GM12891 (cell line): ENCODE data around the gene AHRR.

Source experiments
- DNase-seq: peaks from one replicate; pipeline ENCODE4 v3.0.0; 2011; ENCODE audit warnings: low spot score; ENCODE audit not compliant: insufficient read length
- FAIRE-seq: peaks from 2 replicates; lab custom pipeline; 2011; peaks lifted over from hg19 to GRCh38; lab: Jason Lieb, UNC
- PAX5 ChIP-seq: IDR thresholded peaks from 2 replicates; pipeline ENCODE4 v1.6.1; 2011; ENCODE audit warnings: low read length, moderate library complexity, mild to moderate bottlenecking; ENCODE audit not compliant: insufficient read depth, severe bottlenecking
- POLR2A ChIP-seq: IDR thresholded peaks from 2 replicates; pipeline ENCODE4 v1.6.1; 2011; ENCODE audit warnings: low read depth, low read length, control low read depth
- POLR2AphosphoS5 ChIP-seq: IDR thresholded peaks from 2 replicates; pipeline ENCODE4 v1.6.1; 2011; ENCODE audit warnings: low read depth, low read length, control low read depth
- POU2F2 ChIP-seq: IDR thresholded peaks from 2 replicates; pipeline ENCODE4 v1.6.1; 2011; ENCODE audit warnings: low read depth, mild to moderate bottlenecking, control low read depth, low read length, moderate library complexity
- SPI1 ChIP-seq: IDR thresholded peaks from 2 replicates; pipeline ENCODE4 v1.6.1; 2011; ENCODE audit warnings: low read depth, low read length, control low read depth
- TAF1 ChIP-seq: IDR thresholded peaks from 2 replicates; pipeline ENCODE4 v1.6.1; 2011; ENCODE audit warnings: low read depth, low read length, control low read depth

Gene AHRR

DNA sequence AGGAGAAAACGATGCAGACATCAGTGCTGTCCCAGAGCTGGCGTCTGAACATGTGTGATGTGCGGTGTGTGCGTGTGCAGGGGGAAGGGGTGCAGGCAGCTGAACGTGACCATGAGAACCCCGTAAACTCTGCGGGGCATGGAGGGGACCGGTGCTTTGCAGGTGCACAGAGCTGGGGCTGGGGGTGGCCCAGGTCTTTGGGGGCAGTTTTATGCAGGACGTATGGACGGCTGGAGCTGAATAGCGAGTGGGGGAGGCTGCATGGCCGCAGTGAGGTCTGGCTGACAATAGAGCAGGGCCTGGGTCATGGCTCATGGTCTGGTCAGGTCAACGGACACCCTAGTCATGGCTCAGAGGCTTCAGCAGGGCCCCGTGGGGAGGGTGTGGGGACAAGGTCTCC lies 118.1 kb downstream of the AHRR start:
- FAIRE-seq: no peak
- DNase-seq: no peak
- no peak for TF ChIP-seq PAX5
- no peak for TF ChIP-seq SPI1
- peak; percentile 77 for TF ChIP-seq POLR2AphosphoS5
- no peak for TF ChIP-seq TAF1
- 0 out of 2 replicates have a peak, but pooled peaks have one; percentile 10 for TF ChIP-seq POU2F2
- no peak for TF ChIP-seq POLR2A

DNA sequence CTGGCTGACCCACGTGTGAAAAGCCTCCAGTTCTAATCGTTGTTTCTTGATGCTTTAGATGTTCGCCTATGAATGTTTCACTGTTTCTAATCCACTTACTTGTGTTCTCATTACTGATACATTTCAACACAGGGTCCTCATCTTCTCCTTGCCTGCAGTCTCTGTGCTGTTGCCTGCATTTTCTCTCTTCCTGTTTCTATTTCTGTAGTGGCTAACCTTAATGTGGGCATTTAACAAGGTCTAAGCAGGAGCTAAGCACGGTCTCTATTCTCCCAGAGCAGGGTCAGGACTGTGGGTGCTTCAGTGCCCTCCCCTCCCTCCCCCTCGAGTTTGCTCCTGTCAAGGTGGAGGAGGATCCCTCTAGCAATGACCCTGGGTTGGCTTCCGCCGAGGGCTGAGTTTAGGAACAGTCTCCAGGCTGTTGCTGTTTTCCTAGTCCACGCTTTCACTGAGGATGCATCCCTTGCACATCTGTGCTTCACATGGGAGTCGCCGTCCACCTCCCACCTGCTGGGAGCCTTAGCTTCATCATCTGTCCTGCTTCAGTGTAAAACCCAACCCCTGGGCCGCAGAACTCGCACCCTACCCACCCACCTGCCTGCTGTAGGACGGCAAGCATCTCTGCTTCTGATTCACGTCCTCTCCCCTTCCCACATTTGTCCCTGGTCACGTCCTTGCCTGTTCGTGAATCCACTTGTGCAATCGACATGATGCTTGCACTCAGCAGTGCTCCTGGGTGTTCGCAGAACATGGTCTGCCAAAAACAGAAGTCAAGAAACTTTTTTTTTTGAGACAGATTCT lies 119.1 kb downstream of the AHRR start:
- DNase-seq (no peak), FAIRE-seq (peak; percentile 60)
- TF ChIP-seq SPI1: peak; percentile 74
- no peak for TF ChIP-seq POLR2A

DNA sequence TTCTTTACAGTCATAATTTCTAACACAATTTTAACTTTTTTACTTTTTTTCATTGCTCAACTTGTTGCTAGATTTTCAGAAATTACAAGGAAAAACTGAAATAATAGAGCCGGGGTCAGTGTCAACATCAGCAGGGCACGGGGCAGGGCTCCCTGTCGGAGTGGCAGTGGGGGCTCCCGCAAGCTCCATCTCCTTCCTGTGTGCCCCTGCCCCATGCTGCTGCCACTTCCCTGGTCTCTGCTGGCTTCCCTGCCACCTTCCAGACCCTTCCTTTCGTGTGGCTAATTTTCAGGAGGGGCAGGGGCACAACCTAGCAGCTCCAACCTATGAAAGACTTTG lies 120.5 kb downstream of the AHRR start:
- FAIRE-seq (no peak), DNase-seq (no peak)
- TF ChIP-seq SPI1 (no peak), POLR2AphosphoS5 (no peak), TAF1 (no peak), POU2F2 (no peak), PAX5 (no peak), POLR2A (no peak)

DNA sequence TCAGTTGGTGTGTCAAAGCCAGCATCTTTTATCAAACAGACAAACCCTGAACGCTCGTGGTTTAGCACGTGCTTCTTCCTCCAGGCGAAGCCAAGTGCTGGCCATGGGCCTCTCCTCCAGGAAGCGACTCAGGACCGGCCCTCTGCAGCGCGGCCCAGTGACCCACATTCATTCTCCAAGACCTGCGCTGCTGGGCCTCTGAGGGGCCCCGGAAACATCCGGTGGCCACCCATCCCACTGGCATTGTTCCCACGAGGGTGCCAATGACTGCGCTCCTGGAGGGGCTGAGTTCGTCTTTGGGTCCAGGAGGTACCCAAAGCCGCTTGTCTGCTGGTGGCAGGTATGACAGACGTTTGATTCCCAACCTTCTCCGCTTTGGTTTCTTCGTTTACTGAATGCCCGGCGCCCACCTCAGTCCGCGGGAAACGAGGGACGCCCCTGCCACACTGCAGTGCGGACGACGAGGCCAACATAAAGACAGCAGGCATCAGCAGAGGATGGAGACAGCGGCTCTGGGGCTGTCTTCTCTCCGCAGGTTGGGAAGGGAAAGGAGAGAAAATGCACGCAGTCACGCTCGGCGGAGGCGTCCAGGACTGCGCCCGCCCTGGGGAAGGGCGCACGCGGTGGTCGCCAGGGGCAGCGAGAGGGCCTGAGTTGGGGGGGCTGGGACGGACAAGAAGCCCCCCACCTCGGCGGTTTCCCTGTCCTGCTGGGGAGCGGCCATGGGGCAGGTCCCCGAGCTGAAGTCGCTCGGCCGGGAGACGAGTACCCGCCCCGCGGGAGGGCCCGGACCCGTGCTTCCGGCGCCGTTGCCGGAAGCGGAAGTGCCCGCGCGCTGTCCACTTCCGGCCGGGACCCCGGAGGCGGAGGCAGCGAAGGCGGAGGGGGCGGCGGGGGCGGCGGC lies 121.1 kb downstream of the AHRR start, which contains the start of gene EXOC3:
Gene EXOC3, plus strand, starts transcription at position 842 of the 904 bp plus-strand sequence. CDS start 3,030 bp downstream, outside the sequence.
- FAIRE-seq (peak; percentile 60), DNase-seq (peak; percentile 98)
- TF ChIP-seq PAX5 (no peak), POU2F2 (peak; percentile 43; the same call in 1 of the 2 replicates), POLR2A (peak; percentile 73; the same call in 1 of the 2 replicates), TAF1 (peak; percentile 51; the same call in 1 of the 2 replicates), POLR2AphosphoS5 (no peak), SPI1 (peak; percentile 52; the same call in 1 of the 2 replicates)

DNA sequence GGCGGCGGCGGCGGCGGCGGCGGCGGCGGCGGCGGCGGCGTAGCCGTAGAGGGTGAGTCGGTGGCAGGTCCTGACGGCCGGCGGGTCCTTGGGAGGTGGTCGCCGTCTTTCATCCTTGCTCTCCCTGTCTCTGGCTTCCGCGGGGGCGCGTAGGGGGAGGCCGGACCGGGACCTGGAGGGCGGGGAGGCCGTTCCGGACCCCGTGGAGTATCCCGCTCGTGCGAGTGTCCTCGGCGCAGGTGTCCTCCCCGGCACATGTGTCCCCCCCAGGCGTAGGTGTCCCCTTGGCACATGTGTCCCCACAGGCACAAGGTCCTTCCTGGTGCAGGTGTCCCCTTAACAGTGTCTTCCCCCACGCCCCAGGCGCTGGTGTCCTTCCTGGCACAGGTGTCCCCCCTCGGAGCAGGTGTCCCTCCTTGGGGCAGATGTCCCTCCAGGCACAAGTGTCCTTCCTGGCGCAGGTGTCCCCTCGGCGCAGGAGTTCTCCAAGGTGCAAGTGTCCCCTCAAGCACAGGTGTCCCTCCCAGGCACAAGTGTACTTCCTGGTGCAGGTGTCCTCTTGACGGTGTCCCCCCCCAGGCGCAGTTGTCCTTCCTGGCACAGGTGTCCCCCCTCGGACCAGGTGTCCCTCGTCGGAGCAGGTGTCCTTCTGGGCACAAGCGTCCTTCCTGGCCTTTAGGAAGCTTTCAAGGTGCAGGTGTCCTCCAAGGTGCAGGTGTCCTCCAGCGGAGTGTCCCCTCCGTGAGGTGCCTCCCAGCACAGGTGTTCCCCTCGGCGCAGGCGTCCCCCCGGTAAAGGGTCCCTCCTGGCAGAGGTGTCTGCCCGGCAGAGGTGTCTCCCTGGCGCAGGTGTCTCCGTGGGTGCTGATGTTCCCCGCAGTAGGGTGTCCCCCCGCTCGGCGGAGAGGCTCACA lies 122.0 kb downstream of the AHRR start:
- no peak for TF ChIP-seq POLR2AphosphoS5
- no peak for TF ChIP-seq POU2F2
- TF ChIP-seq PAX5: no peak
- no peak for TF ChIP-seq TAF1
- no peak for DNase-seq
- FAIRE-seq: no peak

DNA sequence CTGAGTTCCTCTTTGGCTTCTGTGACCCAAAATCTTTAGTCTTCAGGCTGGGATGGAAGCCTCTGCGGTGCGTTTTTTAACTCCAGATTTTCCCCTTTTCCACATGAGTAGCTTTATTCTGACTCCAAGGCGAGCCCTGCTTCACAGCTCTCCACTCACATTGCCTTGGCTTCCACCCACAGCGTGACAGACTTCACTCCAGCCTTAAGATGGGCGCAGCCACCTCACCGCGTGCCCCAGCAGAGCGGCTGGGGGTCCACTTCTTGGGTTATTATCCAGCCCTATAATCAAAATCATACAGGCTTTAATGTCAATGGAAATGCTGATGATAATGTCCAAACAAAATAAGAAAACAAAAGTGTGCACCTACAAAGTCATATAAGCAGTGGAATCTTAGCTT lies 122.7 kb downstream of the AHRR start:
- FAIRE-seq (no peak), DNase-seq (no peak)
- TF ChIP-seq TAF1 (no peak), SPI1 (no peak), PAX5 (no peak), POU2F2 (no peak), POLR2A (no peak), POLR2AphosphoS5 (no peak)

DNA sequence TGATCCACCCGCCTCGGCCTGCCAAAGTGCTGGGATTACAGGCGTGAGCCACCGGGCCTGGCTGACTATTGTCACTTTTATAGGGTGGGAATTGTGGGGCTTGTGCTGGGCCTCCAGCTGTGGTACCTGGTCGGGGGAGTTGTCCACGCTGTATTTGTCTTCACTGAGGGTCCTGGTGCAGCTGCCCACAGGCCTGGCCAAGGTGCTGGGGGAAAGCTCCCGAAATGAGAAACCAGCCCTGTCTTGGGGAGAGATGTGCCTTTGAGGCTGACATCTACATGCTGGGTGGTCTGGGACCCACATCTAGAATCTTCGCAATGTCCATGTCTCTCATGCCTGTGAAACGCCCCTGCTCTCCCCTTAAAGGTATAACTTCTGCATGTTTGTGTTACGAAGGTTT lies 124.1 kb downstream of the AHRR start:
- no peak for TF ChIP-seq SPI1
- TF ChIP-seq TAF1: no peak
- TF ChIP-seq POLR2AphosphoS5: no peak
- no peak for TF ChIP-seq POU2F2
- no peak for TF ChIP-seq POLR2A
- no peak for TF ChIP-seq PAX5
- DNase-seq (no peak), FAIRE-seq (no peak)

DNA sequence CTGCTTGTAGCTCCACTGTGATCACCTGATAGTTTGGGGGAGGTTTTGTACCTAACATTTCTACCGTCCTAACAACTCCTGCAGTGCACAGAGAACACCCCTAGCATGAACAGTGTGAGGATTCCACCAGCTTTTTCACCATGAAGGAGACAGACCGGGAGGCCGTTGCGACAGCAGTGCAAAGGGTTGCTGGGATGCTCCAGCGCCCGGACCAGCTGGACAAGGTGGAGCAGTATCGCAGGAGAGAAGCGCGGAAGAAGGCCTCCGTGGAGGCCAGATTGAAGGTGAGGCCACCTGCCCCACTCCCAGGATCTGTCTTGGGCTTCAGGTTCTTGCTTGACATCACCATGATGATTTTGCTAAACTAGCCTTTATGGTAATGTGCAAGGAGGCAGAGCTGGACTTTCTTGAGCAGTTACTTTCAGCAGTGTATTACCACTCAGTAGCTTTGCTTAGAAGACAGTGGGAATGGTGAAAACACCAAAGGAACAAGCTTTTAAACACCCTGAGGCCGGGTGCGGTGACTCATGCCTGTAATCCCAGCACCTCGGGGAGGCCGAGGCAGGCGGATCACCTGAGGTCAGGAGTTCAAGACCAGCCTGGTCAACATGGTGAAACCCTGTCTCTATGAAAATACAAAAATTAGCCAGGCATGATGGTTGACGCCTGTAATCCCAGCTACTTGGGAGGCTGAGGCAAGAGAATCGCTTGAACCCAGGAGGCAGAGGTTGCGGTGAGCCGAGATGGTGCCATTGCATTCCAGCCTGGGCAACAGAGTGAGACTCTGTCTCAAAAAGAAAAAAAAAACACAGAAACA lies 124.8 kb downstream of the AHRR start:
- TF ChIP-seq POLR2AphosphoS5 (no peak), SPI1 (no peak), POLR2A (no peak), PAX5 (no peak), TAF1 (no peak), POU2F2 (no peak)
- DNase-seq (no peak), FAIRE-seq (no peak)
